ENCODE measurements around the gene PACRG.

The PACRG gene

DNA sequence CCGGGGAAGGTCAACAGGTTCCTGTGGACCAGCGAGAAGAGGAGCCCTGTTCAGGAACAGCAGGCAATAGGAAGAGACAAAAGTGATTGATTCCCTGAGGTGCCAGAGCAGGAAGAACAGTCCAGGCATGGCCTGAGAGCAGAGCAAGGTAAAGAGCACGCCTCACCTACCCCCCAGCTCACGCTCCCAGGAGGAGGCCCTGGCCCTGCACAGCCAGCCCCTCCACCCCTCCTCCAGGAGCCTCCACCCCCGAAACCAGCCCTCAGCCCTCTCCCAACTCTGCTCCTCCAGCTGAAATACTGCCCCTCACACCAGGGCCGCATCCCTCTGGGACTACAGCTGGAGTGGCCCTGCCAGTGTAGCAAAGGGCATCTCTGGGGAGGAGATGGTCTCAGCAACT lies 504.9 kb downstream of the PACRG start:
- no peak overlapping the region for H2BK5ac ChIP-seq (ENCODE audit: low read depth, low read length, poor library complexity)
- H3K4me2 ChIP-seq (ENCODE audit: low read length) = no peak overlapping the region
- H3K27ac ChIP-seq (ENCODE audit: low read depth, low read length) = no peak overlapping the region
- H3K14ac ChIP-seq (ENCODE audit: low read length) = no peak overlapping the region
- H3K18ac ChIP-seq (ENCODE audit: low read length) = no peak overlapping the region
- H2AK5ac ChIP-seq (ENCODE audit: low read length) = no peak overlapping the region
- H3K27me3 ChIP-seq (ENCODE audit: insufficient read depth, low read length) = no peaks in the 10 kb centered on the region
- H3K79me2 ChIP-seq (ENCODE audit: control insufficient read depth, insufficient read depth, low read length, poor library complexity) = no peaks in the 10 kb centered on the region
- no peaks in the 10 kb centered on the region for H3K79me1 ChIP-seq (ENCODE audit: low read length)
- no peak overlapping the region for H3K4ac ChIP-seq (ENCODE audit: low read depth, low read length)
- H4K12ac ChIP-seq (ENCODE audit: low read depth, low read length) = no peak overlapping the region
- no peaks in the 10 kb centered on the region for H3K4me1 ChIP-seq (ENCODE audit: control insufficient read depth in 1 of 2, insufficient read depth in 2 of 2, low read length in 2 of 2)
- no peaks in the 10 kb centered on the region for H3K36me3 ChIP-seq (ENCODE audit: control insufficient read depth in 1 of 2, insufficient read depth in 2 of 2, low read length in 2 of 2)
- no peak overlapping the region for H4K91ac ChIP-seq (ENCODE audit: low read depth, low read length)
- no peak overlapping the region for H3K9ac ChIP-seq (ENCODE audit: low read length)
- no peak overlapping the region for H3K4me3 ChIP-seq (ENCODE audit: low read depth, low read length)
- H2BK12ac ChIP-seq (ENCODE audit: low read length) = no peak overlapping the region
- no peak for DNase-seq
- H3K23ac ChIP-seq (ENCODE audit: low read length) = no peak overlapping the region
- no CpG with 5 or more reads among the region's 6 CpGs for WGBS (ENCODE audit: extremely low coverage, insufficient coverage, insufficient read length)
- H3K9me3 ChIP-seq (ENCODE audit: insufficient read depth, low read depth, low read length) = no peaks in the 10 kb centered on the region
- no peak overlapping the region for H2BK120ac ChIP-seq (ENCODE audit: insufficient read depth, low read length, poor library complexity)
- no peak overlapping the region for H4K8ac ChIP-seq (ENCODE audit: low read depth, low read length)
- H2AFZ ChIP-seq (ENCODE audit: insufficient read depth, low read length, poor library complexity) = no peak overlapping the region

GRCh38 chr6:163237110-163237509 lies 509.3 kb downstream of the PACRG start:
- Histone ChIP-seq H3K18ac (ENCODE audit: low read length) (no peak overlapping the region), H3K4me2 (ENCODE audit: low read length) (no peak overlapping the region), H3K4ac (ENCODE audit: low read depth, low read length) (no peak overlapping the region), H3K79me2 (ENCODE audit: control insufficient read depth, insufficient read depth, low read length, poor library complexity) (no peaks in the 10 kb centered on the region), H3K4me3 (ENCODE audit: low read depth, low read length) (no peak overlapping the region), H3K4me1 (ENCODE audit: control insufficient read depth in 1 of 2, insufficient read depth in 2 of 2, low read length in 2 of 2) (no peaks in the 10 kb centered on the region), H3K23ac (ENCODE audit: low read length) (no peak overlapping the region), H3K27ac (ENCODE audit: low read depth, low read length) (no peak overlapping the region), H2AFZ (ENCODE audit: insufficient read depth, low read length, poor library complexity) (no peak overlapping the region), H4K8ac (ENCODE audit: low read depth, low read length) (no peak overlapping the region), H3K9ac (ENCODE audit: low read length) (no peak overlapping the region), H2BK5ac (ENCODE audit: low read depth, low read length, poor library complexity) (no peak overlapping the region), H3K79me1 (ENCODE audit: low read length) (no peaks in the 10 kb centered on the region), H4K12ac (ENCODE audit: low read depth, low read length) (no peak overlapping the region), H3K9me3 (ENCODE audit: insufficient read depth, low read depth, low read length) (no peaks in the 10 kb centered on the region), H2BK12ac (ENCODE audit: low read length) (no peak overlapping the region), H4K91ac (ENCODE audit: low read depth, low read length) (no peak overlapping the region), H2AK5ac (ENCODE audit: low read length) (no peak overlapping the region), H3K27me3 (ENCODE audit: insufficient read depth, low read length) (no peaks in the 10 kb centered on the region), H3K14ac (ENCODE audit: low read length) (no peak overlapping the region), H3K36me3 (ENCODE audit: control insufficient read depth in 1 of 2, insufficient read depth in 2 of 2, low read length in 2 of 2) (no peaks in the 10 kb centered on the region), H2BK120ac (ENCODE audit: insufficient read depth, low read length, poor library complexity) (no peak overlapping the region)
- DNase-seq = no peak
- no CpG with 5 or more reads among the region's 2 CpGs for WGBS (ENCODE audit: extremely low coverage, insufficient coverage, insufficient read length)

DNA sequence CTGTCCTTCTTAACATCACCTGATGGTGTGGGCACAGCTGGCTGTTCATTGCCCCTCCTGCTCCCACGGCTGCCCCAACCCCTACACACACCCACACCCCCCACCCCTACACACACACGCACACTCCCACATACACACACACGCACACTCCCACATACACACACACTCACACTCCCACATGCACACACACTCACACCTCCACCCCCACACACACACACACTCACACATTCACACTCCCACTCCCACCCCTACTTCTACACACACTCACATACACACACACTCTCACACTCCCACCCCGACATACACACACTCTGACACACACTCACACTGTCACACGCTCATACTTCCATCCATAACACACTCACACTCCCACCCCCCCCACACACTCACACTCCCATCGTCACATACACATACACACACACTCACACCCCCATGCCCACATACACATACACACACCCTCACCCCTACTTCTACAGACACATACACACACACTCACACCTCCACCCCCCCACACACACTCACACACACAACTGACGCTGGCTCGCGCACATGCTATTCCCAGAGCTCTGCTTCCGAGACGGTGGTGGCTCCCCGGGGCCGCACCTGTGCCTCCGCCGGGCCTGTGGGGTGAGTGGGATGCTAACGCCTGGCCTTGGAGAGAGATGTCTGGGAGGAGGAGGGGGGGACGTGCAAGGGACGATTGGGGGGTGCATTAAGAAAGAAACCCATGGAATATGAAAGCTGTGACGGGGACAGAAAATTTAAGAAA lies 512.0 kb downstream of the PACRG start:
- Histone ChIP-seq H3K79me2 (ENCODE audit: control insufficient read depth, insufficient read depth, low read length, poor library complexity) (no peaks in the 10 kb centered on the region), H3K27me3 (ENCODE audit: insufficient read depth, low read length) (no peaks in the 10 kb centered on the region), H2BK12ac (ENCODE audit: low read length) (no peak overlapping the region), H4K8ac (ENCODE audit: low read depth, low read length) (no peak overlapping the region), H3K4me3 (ENCODE audit: low read depth, low read length) (no peak overlapping the region), H3K4ac (ENCODE audit: low read depth, low read length) (no peak overlapping the region), H3K4me2 (ENCODE audit: low read length) (no peak overlapping the region), H3K36me3 (ENCODE audit: control insufficient read depth in 1 of 2, insufficient read depth in 2 of 2, low read length in 2 of 2) (no peaks in the 10 kb centered on the region), H3K23ac (ENCODE audit: low read length) (no peak overlapping the region), H2AFZ (ENCODE audit: insufficient read depth, low read length, poor library complexity) (no peak overlapping the region), H3K9ac (ENCODE audit: low read length) (no peak overlapping the region), H4K91ac (ENCODE audit: low read depth, low read length) (no peak overlapping the region), H4K12ac (ENCODE audit: low read depth, low read length) (no peak overlapping the region), H3K27ac (ENCODE audit: low read depth, low read length) (no peak overlapping the region), H3K79me1 (ENCODE audit: low read length) (no peaks in the 10 kb centered on the region), H3K4me1 (ENCODE audit: control insufficient read depth in 1 of 2, insufficient read depth in 2 of 2, low read length in 2 of 2) (no peaks in the 10 kb centered on the region), H3K14ac (ENCODE audit: low read length) (no peak overlapping the region), H2BK5ac (ENCODE audit: low read depth, low read length, poor library complexity) (no peak overlapping the region), H2AK5ac (ENCODE audit: low read length) (no peak overlapping the region), H3K9me3 (ENCODE audit: insufficient read depth, low read depth, low read length) (peaks cover 2% of the 10 kb centered on the region), H3K18ac (ENCODE audit: low read length) (no peak overlapping the region), H2BK120ac (ENCODE audit: insufficient read depth, low read length, poor library complexity) (no peak overlapping the region)
- 100% methylated on average over 1 of the region's 19 CpGs for WGBS (ENCODE audit: extremely low coverage, insufficient coverage, insufficient read length)
- DNase-seq = no peak

- peaks cover 2% of the 10 kb centered on the region for H3K9me3 ChIP-seq (ENCODE audit: insufficient read depth, low read depth, low read length)
- H3K4me3 ChIP-seq (ENCODE audit: low read depth, low read length) = no peak overlapping the region
- H4K91ac ChIP-seq (ENCODE audit: low read depth, low read length) = no peak overlapping the region
- no peak overlapping the region for H2BK12ac ChIP-seq (ENCODE audit: low read length)
- no peak overlapping the region for H3K9ac ChIP-seq (ENCODE audit: low read length)
- no CpG with 5 or more reads among the region's 17 CpGs for WGBS (ENCODE audit: extremely low coverage, insufficient coverage, insufficient read length)
- no peak overlapping the region for H4K12ac ChIP-seq (ENCODE audit: low read depth, low read length)
- H2AK5ac ChIP-seq (ENCODE audit: low read length) = no peak overlapping the region
- no peaks in the 10 kb centered on the region for H3K27me3 ChIP-seq (ENCODE audit: insufficient read depth, low read length)
- no peak overlapping the region for H4K8ac ChIP-seq (ENCODE audit: low read depth, low read length)
- no peak overlapping the region for H2BK120ac ChIP-seq (ENCODE audit: insufficient read depth, low read length, poor library complexity)
- H3K14ac ChIP-seq (ENCODE audit: low read length) = no peak overlapping the region
- H3K36me3 ChIP-seq (ENCODE audit: control insufficient read depth in 1 of 2, insufficient read depth in 2 of 2, low read length in 2 of 2) = no peaks in the 10 kb centered on the region
- no peak for DNase-seq
- no peaks in the 10 kb centered on the region for H3K79me1 ChIP-seq (ENCODE audit: low read length)
- H2BK5ac ChIP-seq (ENCODE audit: low read depth, low read length, poor library complexity) = no peak overlapping the region
- no peaks in the 10 kb centered on the region for H3K79me2 ChIP-seq (ENCODE audit: control insufficient read depth, insufficient read depth, low read length, poor library complexity)
- no peak overlapping the region for H3K18ac ChIP-seq (ENCODE audit: low read length)
- no peak overlapping the region for H3K23ac ChIP-seq (ENCODE audit: low read length)
- no peak overlapping the region for H2AFZ ChIP-seq (ENCODE audit: insufficient read depth, low read length, poor library complexity)
- H3K4me2 ChIP-seq (ENCODE audit: low read length) = no peak overlapping the region
- no peaks in the 10 kb centered on the region for H3K4me1 ChIP-seq (ENCODE audit: control insufficient read depth in 1 of 2, insufficient read depth in 2 of 2, low read length in 2 of 2)
- H3K27ac ChIP-seq (ENCODE audit: low read depth, low read length) = no peak overlapping the region
- no peak overlapping the region for H3K4ac ChIP-seq (ENCODE audit: low read depth, low read length)
Observed at GRCh38 chr6:163240556-163240955, 512.8 kb downstream of the PACRG start.
